ENCODE results near the gene CLEC7A.

GRCh38 chr12:10170216-10170615 is 40.2 kb upstream of the CLEC7A start:
- TF ChIP-seq, protein P1, sequence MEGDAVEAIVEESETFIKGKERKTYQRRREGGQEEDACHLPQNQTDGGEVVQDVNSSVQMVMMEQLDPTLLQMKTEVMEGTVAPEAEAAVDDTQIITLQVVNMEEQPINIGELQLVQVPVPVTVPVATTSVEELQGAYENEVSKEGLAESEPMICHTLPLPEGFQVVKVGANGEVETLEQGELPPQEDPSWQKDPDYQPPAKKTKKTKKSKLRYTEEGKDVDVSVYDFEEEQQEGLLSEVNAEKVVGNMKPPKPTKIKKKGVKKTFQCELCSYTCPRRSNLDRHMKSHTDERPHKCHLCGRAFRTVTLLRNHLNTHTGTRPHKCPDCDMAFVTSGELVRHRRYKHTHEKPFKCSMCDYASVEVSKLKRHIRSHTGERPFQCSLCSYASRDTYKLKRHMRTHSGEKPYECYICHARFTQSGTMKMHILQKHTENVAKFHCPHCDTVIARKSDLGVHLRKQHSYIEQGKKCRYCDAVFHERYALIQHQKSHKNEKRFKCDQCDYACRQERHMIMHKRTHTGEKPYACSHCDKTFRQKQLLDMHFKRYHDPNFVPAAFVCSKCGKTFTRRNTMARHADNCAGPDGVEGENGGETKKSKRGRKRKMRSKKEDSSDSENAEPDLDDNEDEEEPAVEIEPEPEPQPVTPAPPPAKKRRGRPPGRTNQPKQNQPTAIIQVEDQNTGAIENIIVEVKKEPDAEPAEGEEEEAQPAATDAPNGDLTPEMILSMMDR (IDR thresholded peaks at IDR 0.05), result no peak
- no peak for TF ChIP-seq POLR2A (IDR thresholded peaks at IDR 0.05)
